Activated naive CD4-positive, alpha-beta T cell treated with anti-CD3 and anti-CD28 coated beads for 36 hours (primary cell): ENCODE data around the gene GARIN3. TPM values are rescaled to one million over a fixed set of nuclear protein-coding genes. Genes with fewer than 3 reads are reported as not detected.
"Not testable (repeated sequence)": the region's sequence is repeated elsewhere in the genome, so short reads cannot be mapped to it uniquely, and the experiment has no call there.

Experiments
- CTCF ChIA-PET: fragments of 350-600 bp; sonication (Branson Sonifier 250); formaldehyde crosslinking; loops from one replicate; lab custom pipeline; 2021; ENCODE audit warnings: antibody characterized with exemption; lab: Charles Lee
- DNase-seq: peaks from one replicate; pipeline ENCODE4 v3.0.0-alpha.2; 2020
- H3K27ac Mint-ChIP-seq: one replicate; pipeline ENCODE4 v1.8.0; 2021; ENCODE audit warnings: mild to moderate bottlenecking, mixed read lengths
- H3K27me3 Mint-ChIP-seq: one replicate; pipeline ENCODE4 v1.8.0; 2021; ENCODE audit warnings: low read depth, mixed read lengths
- H3K36me3 Mint-ChIP-seq: one replicate; pipeline ENCODE4 v1.8.0; 2021; ENCODE audit warnings: low read depth, mixed read lengths
- H3K4me1 Mint-ChIP-seq: one replicate; pipeline ENCODE4 v1.8.0; 2021; ENCODE audit warnings: low read depth, mixed read lengths
- H3K4me3 Mint-ChIP-seq: one replicate; pipeline ENCODE4 v1.8.0; 2021; ENCODE audit warnings: mild to moderate bottlenecking, moderate library complexity, mixed read lengths
- H3K9me3 Mint-ChIP-seq: one replicate; pipeline ENCODE4 v1.8.0; 2021; ENCODE audit warnings: mixed read lengths
- intact Hi-C: fragments of 100-400 bp; cut with micrococcal nuclease; formaldehyde crosslinking; loops from one replicate; pipeline ENCODE4 v1.15.1; 2023
- total RNA-seq, 2 experiments: library from RNA; stranded (reverse); gene quantifications; one replicate each; pipeline ENCODE4 v1.2.3, GENCODE V29; 2021

The GARIN3 gene
- total RNA-seq, 2 experiments from 2014 or later: 3.6 to 3.8 TPM

- peaks cover 90% of the 10 kb centered on the region for H3K4me1 Mint-ChIP-seq
- H3K27me3 Mint-ChIP-seq: no peaks in the 10 kb centered on the region
- H3K36me3 Mint-ChIP-seq: peaks cover 77% of the 10 kb centered on the region
- no peak for DNase-seq
- H3K9me3 Mint-ChIP-seq: no peaks in the 10 kb centered on the region
- intact Hi-C loops: no loop called here
- H3K27ac Mint-ChIP-seq: peak overlapping the region; percentile 100
- CTCF ChIA-PET: no interaction called here
- peak overlapping the region; percentile 72 for H3K4me3 Mint-ChIP-seq
Measured at GRCh38 chr5:157201857-157202256, 35.8 kb upstream of the GARIN3 start.

- no peaks in the 10 kb centered on the region for H3K27me3 Mint-ChIP-seq
- DNase-seq: peak; percentile 80
- peak overlapping the region; percentile 48 for H3K4me3 Mint-ChIP-seq
- H3K4me1 Mint-ChIP-seq: peaks cover 93% of the 10 kb centered on the region
- H3K27ac Mint-ChIP-seq: peak overlapping the region; percentile 100
- CTCF ChIA-PET: interaction anchor here (0.8 to 1.8 kb wide), 8 partner anchors 8 to 56 kb away, joined by 3 to 5 read pairs (median 4); partner anchors contain the start of gene ITK
- peaks cover 81% of the 10 kb centered on the region for H3K36me3 Mint-ChIP-seq
- no peaks in the 10 kb centered on the region for H3K9me3 Mint-ChIP-seq
- intact Hi-C loops: loop anchor here (1.0 to 2.0 kb wide), 5 partner anchors 10 to 50 kb away; no protein-coding TSS in a partner anchor
Measured at GRCh38 chr5:157198277-157198986, 32.4 kb upstream of the GARIN3 start.

GRCh38 chr5:157197086-157197485, 31.0 kb upstream of the GARIN3 start:
- intact Hi-C loops: no loop called here
- peak; percentile 56 for DNase-seq
- Mint-ChIP-seq H3K27ac (peak overlapping the region; percentile 100), H3K36me3 (peaks cover 82% of the 10 kb centered on the region), H3K4me1 (peaks cover 92% of the 10 kb centered on the region), H3K9me3 (no peaks in the 10 kb centered on the region), H3K27me3 (no peaks in the 10 kb centered on the region), H3K4me3 (peak overlapping the region; percentile 43)
- CTCF ChIA-PET: no interaction called here

- intact Hi-C loops: no loop called here
- Mint-ChIP-seq H3K27me3 (no peaks in the 10 kb centered on the region), H3K36me3 (peaks cover 80% of the 10 kb centered on the region)
Measured at GRCh38 chr5:157196045-157196444, 30.0 kb upstream of the GARIN3 start.

GRCh38 chr5:157193699-157194424, 27.8 kb upstream of the GARIN3 start:
- Mint-ChIP-seq H3K27ac (peak overlapping the region; percentile 100), H3K27me3 (no peaks in the 10 kb centered on the region), H3K4me3 (peak overlapping the region; percentile 85), H3K9me3 (no peaks in the 10 kb centered on the region), H3K4me1 (peaks cover 88% of the 10 kb centered on the region), H3K36me3 (peaks cover 82% of the 10 kb centered on the region)
- intact Hi-C loops: no loop called here
- CTCF ChIA-PET: interaction anchor here (0.9 to 6.2 kb wide), 6 partner anchors 9 to 32 kb away, joined by 3 to 27 read pairs (median 6); partner anchors contain the start of gene ITK
- DNase-seq: peak; percentile 54

More at GRCh38 chr5:157196045-157196444, 30.0 kb upstream of the GARIN3 start:
- peaks cover 90% of the 10 kb centered on the region for H3K4me1 Mint-ChIP-seq
- peak overlapping the region; percentile 100 for H3K27ac Mint-ChIP-seq
- H3K4me3 Mint-ChIP-seq: peak overlapping the region; percentile 50
- no peak for DNase-seq
- H3K9me3 Mint-ChIP-seq: no peaks in the 10 kb centered on the region
- CTCF ChIA-PET: interaction anchor here (0.9 to 1.1 kb wide), 4 partner anchors 9 to 18 kb away, joined by 3 to 5 read pairs (median 4); no protein-coding TSS in a partner anchor

GRCh38 chr5:157189223-157189622, 23.2 kb upstream of the GARIN3 start:
- Mint-ChIP-seq H3K27ac (peak overlapping the region; percentile 100), H3K27me3 (no peaks in the 10 kb centered on the region), H3K36me3 (peaks cover 87% of the 10 kb centered on the region), H3K4me3 (peak overlapping the region; percentile 77), H3K4me1 (peaks cover 78% of the 10 kb centered on the region), H3K9me3 (no peaks in the 10 kb centered on the region)
- peak; percentile 78 for DNase-seq
- intact Hi-C loops: loop anchor here (1.0 kb wide), 1 partner anchor 9 kb away; the partner anchor contains the start of gene ITK
- CTCF ChIA-PET: interaction anchor here (1.0 to 6.2 kb wide), 11 partner anchors 9 to 72 kb away, joined by 3 to 27 read pairs (median 5); partner anchors contain the start of gene ITK

- peaks cover 70% of the 10 kb centered on the region for H3K4me1 Mint-ChIP-seq
- peak overlapping the region; percentile 100 for H3K27ac Mint-ChIP-seq
- no peaks in the 10 kb centered on the region for H3K9me3 Mint-ChIP-seq
- intact Hi-C loops: loop anchor here (1.0 kb wide), 1 partner anchor 10 kb away; no protein-coding TSS in a partner anchor
- H3K27me3 Mint-ChIP-seq: no peaks in the 10 kb centered on the region
- H3K4me3 Mint-ChIP-seq: peak overlapping the region; percentile 77
- CTCF ChIA-PET: interaction anchor here (1.3 to 3.5 kb wide), 6 partner anchors 10 to 39 kb away, joined by 3 to 17 read pairs (median 6); no protein-coding TSS in a partner anchor
- H3K36me3 Mint-ChIP-seq: peaks cover 88% of the 10 kb centered on the region
- DNase-seq: no peak
Measured at GRCh38 chr5:157188270-157188669, 22.2 kb upstream of the GARIN3 start.

- Mint-ChIP-seq H3K27me3 (no peaks in the 10 kb centered on the region), H3K36me3 (peaks cover 88% of the 10 kb centered on the region), H3K4me3 (peak overlapping the region; percentile 77), H3K4me1 (peaks cover 61% of the 10 kb centered on the region), H3K27ac (peak overlapping the region; percentile 100), H3K9me3 (no peaks in the 10 kb centered on the region)
- intact Hi-C loops: no loop called here
- CTCF ChIA-PET: interaction anchor here (0.7 to 3.5 kb wide), 8 partner anchors 9 to 116 kb away, joined by 3 to 17 read pairs (median 4); no protein-coding TSS in a partner anchor
- no peak for DNase-seq
Measured at GRCh38 chr5:157187046-157187754, 21.1 kb upstream of the GARIN3 start.

- intact Hi-C loops: no loop called here
- H3K9me3 Mint-ChIP-seq: no peaks in the 10 kb centered on the region
- peak overlapping the region; percentile 100 for H3K27ac Mint-ChIP-seq
- DNase-seq: peak; percentile 59
- peak overlapping the region; percentile 77 for H3K4me3 Mint-ChIP-seq
- peaks cover 89% of the 10 kb centered on the region for H3K36me3 Mint-ChIP-seq
- peaks cover 55% of the 10 kb centered on the region for H3K4me1 Mint-ChIP-seq
- CTCF ChIA-PET: interaction anchor here (0.6 to 3.5 kb wide), 6 partner anchors 19 to 117 kb away, joined by 3 to 17 read pairs (median 4); no protein-coding TSS in a partner anchor
- H3K27me3 Mint-ChIP-seq: no peaks in the 10 kb centered on the region
Measured at GRCh38 chr5:157186309-157187045, 20.4 kb upstream of the GARIN3 start.

- H3K9me3 Mint-ChIP-seq: not testable (repeated sequence)
- peaks cover 49% of the 10 kb centered on the region for H3K4me1 Mint-ChIP-seq
Measured at GRCh38 chr5:157185122-157185521, 19.1 kb upstream of the GARIN3 start.

More at GRCh38 chr5:157185122-157185521, 19.1 kb upstream of the GARIN3 start:
- H3K27me3 Mint-ChIP-seq, DNase-seq, intact Hi-C loops: not testable (repeated sequence)
- Mint-ChIP-seq H3K36me3 (peaks cover 88% of the 10 kb centered on the region), H3K27ac (peak overlapping the region; percentile 100), H3K4me3 (peak overlapping the region; percentile 98)
- CTCF ChIA-PET: interaction anchor here (0.7 to 3.5 kb wide), 7 partner anchors 9 to 68 kb away, joined by 3 to 17 read pairs (median 4); no protein-coding TSS in a partner anchor
